PFSK-1 (cell line): Measurements from ENCODE around the gene NELFCD.

Experiments used
- FOXP2 ChIP-seq: optimal IDR thresholded peaks from 2 replicates; pipeline ENCODE3; 2011; ENCODE audit warnings: borderline replicate concordance, control low read depth, inconsistent platforms; ENCODE audit not compliant: insufficient read depth; ENCODE audit errors: extremely low read length, extremely low read depth
- POLR2AphosphoS5 ChIP-seq: IDR thresholded peaks from 2 replicates; pipeline ENCODE4 v1.6.1; 2012; ENCODE audit warnings: low read depth, mild to moderate bottlenecking, control low read depth, low read length, moderate library complexity
- TAF1 ChIP-seq: IDR thresholded peaks from 2 replicates; pipeline ENCODE4 v1.6.1; 2012; ENCODE audit warnings: low read length, control low read depth, borderline replicate concordance; ENCODE audit not compliant: insufficient read depth

- TF ChIP-seq TAF1 (no peak), POLR2AphosphoS5 (no peak), FOXP2 (no peak)
Observed at GRCh38 chr20:59033093-59033492, 52.0 kb downstream of the NELFCD start.
